ENCODE results near the gene HINT2.

HINT2 gene

DNA sequence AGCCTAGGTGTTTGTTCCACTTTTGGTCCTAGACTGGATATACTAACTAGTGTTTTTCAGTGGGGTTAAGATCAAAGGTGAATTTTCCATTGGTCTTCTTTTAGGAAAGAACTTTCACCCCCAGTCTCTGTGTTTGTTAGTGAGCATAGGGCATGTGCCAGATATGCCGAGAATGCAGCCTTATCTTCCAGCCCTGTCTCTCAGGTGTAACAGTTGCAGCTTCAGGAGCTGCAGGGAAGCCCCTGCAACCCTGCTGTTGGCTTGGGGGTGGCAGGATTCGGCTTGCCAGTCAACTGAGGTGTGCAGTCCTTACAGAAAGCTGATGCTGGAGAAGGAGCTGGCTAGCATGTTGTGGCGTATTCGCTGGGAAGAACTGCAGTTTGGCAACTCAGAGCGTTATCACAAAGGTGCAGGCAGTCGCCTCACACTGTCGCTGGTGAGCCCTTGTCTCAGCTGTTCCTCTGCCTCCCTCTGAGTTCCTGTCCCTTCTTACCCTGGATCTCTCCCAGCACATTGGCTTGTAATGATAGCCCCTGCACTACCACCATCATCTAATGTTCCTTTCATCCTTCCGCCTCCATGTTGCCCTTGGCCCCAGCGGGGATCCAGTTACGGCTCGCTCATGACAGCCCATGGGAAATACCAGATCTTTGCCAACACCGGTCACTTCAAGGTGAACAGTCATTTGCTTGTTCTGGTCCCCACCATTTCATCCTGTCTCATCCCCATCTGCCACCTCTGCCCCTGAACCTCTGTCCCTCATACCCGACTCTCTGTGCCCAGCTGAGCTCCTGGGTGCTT is 13.3 kb downstream of the HINT2 start:
- TF ChIP-seq, protein P1, sequence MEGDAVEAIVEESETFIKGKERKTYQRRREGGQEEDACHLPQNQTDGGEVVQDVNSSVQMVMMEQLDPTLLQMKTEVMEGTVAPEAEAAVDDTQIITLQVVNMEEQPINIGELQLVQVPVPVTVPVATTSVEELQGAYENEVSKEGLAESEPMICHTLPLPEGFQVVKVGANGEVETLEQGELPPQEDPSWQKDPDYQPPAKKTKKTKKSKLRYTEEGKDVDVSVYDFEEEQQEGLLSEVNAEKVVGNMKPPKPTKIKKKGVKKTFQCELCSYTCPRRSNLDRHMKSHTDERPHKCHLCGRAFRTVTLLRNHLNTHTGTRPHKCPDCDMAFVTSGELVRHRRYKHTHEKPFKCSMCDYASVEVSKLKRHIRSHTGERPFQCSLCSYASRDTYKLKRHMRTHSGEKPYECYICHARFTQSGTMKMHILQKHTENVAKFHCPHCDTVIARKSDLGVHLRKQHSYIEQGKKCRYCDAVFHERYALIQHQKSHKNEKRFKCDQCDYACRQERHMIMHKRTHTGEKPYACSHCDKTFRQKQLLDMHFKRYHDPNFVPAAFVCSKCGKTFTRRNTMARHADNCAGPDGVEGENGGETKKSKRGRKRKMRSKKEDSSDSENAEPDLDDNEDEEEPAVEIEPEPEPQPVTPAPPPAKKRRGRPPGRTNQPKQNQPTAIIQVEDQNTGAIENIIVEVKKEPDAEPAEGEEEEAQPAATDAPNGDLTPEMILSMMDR (IDR thresholded peaks at IDR 0.05; ENCODE audit: extremely low read depth, insufficient read depth, missing control alignments): no peak
- in situ Hi-C loops (cut with MboI; ENCODE audit: low pct_unique_long_range_greater_than_20kb, low sequenced_read_pairs, unreplicated experiment): no loop called here
- DNase-seq (ENCODE audit: low spot score): no peak

DNA sequence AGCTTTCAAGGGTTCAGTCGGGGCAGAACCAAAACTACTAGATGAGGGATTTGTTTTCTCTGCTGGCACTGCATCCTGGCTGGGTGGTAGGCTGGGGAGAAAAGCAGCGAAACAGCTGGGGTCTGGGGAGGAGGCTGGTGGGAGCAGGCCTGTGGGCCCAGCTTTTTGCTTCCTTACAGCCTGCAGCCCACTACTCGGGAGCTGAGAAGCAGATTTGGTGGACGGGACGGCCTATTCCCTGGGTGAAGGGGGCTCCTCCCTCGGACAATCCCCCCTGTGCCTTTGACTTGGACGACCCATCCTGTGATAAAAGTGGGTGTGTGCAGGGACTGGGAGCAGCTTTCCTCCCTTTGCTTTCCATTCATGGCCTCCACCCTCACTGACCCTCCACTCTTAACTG is 14.3 kb downstream of the HINT2 start:
- no peak for DNase-seq (ENCODE audit: low spot score)
- in situ Hi-C loops (cut with MboI; ENCODE audit: low pct_unique_long_range_greater_than_20kb, low sequenced_read_pairs, unreplicated experiment): no loop called here
- TF ChIP-seq, protein P1 (IDR thresholded peaks at IDR 0.05; ENCODE audit: extremely low read depth, insufficient read depth, missing control alignments): no peak

DNA sequence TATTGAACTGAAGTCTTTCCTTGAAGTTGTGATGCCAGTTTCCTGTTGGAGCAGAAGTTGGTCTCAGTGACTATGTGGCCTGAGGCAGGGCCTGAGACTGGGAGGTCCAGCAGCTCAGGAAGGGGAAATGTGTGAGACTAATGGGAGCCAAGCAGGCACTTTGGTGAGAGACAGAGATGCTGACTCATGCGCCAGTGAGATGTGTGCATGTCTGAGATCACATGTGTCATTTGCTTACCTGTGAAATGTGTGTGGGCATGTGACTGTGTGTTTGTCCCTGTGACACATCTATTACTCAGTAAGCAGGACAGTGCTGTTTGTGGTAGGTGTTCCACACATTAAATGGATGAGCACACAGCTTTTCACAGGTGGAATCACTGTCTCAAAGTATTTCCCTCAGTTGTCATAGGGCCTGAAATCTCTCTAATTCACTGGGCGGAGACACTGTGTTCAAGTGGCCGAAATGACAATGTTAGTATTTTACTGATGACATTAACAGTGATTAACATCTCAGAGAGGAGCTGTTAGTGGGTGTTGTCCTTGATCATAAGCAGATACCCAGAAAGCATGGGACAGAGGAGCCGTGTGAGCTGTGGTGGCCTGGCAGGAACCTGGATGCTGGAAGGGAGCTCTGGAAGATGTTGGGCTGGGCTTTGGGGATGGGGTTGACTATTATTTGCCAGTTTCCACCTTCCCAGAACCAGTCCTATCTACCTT is 16.0 kb downstream of the HINT2 start:
- no peak for DNase-seq (ENCODE audit: low spot score)
- in situ Hi-C loops (cut with MboI; ENCODE audit: low pct_unique_long_range_greater_than_20kb, low sequenced_read_pairs, unreplicated experiment): no loop called here
- TF ChIP-seq, protein P1 (IDR thresholded peaks at IDR 0.05; ENCODE audit: extremely low read depth, insufficient read depth, missing control alignments): no peak

DNA sequence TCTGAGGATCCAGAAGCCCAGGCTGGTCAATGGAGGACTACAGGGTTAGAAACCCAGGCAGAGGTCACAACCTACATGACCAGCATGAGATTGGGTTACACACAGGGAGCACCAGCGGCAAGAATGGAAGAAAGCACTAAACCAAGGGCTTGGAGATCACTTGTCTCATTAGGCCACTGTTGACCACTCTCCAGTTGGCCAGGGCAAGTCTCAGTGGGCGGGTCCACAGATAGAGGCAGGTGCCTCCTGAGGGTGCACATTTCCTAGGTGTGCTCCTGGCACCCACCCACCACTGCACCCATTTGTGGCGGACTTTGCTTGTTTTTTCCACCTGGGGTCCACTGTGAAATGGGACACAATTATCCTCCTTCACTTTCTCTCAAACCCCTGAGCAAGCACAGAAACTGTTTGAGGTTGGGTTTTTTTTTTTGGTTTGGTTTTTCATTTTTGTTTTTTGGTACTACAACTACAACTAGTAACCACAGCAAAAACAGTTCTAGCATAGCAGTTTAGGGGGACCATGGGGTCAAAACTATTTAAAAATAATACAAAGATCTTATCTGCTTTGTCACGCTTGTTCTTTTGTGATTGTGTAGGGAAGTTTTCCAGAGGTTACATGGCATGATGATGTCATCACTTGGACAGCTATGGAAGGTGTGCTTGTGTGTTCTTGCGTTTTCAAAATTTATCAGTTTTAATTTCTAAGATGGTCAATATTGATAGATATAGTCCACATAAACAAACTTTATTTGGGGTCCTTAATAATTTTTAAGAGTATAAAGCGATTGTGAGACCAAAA is 17.3 kb downstream of the HINT2 start:
- DNase-seq (ENCODE audit: low spot score): no peak
- TF ChIP-seq, protein P1 (IDR thresholded peaks at IDR 0.05; ENCODE audit: extremely low read depth, insufficient read depth, missing control alignments): no peak
- in situ Hi-C loops (cut with MboI; ENCODE audit: low pct_unique_long_range_greater_than_20kb, low sequenced_read_pairs, unreplicated experiment): no loop called here

DNA sequence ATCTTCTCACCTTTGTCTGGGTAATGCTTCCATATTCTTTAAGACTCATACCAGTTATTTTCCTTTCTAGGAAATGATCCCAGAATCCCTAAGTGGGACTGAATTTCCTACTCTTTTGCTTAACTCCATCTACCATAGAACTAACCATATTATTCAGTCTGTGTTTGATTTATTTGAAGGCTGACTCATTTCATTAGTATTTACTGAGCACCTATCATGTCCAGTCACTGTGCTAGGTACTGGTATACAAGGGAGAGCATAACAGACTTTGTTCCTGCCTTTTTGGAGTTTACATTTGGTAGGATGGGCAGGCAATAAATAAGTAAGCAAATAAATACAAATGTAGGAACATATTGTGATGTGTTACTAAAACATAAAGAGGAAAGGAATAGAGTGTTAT is 19.1 kb downstream of the HINT2 start:
- TF ChIP-seq, protein P1 (IDR thresholded peaks at IDR 0.05; ENCODE audit: extremely low read depth, insufficient read depth, missing control alignments): no peak
- in situ Hi-C loops (cut with MboI; ENCODE audit: low pct_unique_long_range_greater_than_20kb, low sequenced_read_pairs, unreplicated experiment): no loop called here

DNA sequence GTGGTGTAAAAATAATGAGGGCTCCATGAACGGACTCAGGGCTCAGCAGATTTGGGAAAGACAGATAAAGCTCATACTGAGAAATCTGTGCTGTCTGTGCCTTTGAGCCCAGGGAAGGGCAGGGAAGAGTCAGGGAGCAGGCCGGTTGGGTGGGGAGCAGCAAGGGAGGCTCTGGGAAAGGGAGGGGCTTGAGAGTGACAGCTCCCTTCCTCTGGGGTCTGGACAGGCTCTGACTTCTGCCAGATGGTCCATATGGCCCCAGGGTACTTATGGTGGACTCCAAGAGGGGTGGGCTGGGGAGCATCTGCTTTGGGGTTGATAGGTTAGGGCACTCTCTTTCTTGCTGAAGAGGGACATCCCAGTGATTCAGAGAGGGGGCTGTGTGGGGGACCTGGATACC is 21.4 kb downstream of the HINT2 start:
- in situ Hi-C loops (cut with MboI; ENCODE audit: low pct_unique_long_range_greater_than_20kb, low sequenced_read_pairs, unreplicated experiment): no loop called here
- DNase-seq (ENCODE audit: low spot score): no peak
- TF ChIP-seq, protein P1 (IDR thresholded peaks at IDR 0.05; ENCODE audit: extremely low read depth, insufficient read depth, missing control alignments): no peak

More for the DNA sequence above, 19.1 kb downstream of the HINT2 start:
- no peak for DNase-seq (ENCODE audit: low spot score)

All from GM13977 (cell line).